NCI-H1694 treated with DMSO at 0.1 percent for 48 hours (cell line): ENCODE data around the gene PAQR6.
A peak's percentile ranks its signal among the peaks of the same experiment; 100 is the strongest.

Experiments used
- DNase-seq: peaks from one replicate; lab custom pipeline; 2025; lab: John Stamatoyannopoulos, UW

The PAQR6 gene

DNA sequence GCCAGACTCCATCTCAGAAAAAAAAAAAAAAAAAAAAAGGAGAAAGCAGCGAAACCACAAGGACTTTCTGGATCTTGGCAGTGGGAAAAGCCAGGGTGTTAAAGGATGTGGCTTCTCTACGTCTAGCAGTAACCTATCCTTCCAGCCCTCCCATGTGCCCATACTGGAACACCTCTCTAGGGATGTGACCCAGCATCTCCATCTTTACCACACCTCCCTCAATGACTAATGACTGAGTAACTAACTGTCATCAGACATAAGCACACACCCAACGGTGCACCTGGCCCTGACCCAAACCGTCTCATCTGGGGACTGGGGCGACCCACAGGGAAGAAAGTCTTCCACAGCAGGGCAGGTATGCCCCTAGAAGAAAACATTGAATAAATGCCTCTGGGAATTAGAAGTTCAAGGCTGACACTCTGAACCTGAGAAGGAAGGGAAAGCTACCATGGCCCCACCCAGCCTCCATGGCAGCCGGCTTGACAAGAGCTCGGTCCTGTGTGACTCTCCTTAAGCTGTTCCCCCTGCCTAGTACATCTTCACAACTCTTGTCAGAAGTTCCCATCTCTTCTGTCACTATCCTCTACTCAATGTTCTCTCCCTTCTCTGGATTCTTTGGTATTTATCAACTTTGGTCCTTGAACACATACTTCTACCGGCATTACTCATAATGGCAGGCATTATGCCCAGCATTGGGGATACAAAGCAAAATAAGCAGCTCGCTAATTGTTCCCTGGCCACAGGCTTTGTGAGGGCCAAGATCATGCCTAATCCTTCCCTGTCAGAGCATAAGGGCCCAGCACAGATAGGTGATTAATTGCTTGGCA lies 14.8 kb upstream of the PAQR6 start:
- DNase-seq = no peak

DNA sequence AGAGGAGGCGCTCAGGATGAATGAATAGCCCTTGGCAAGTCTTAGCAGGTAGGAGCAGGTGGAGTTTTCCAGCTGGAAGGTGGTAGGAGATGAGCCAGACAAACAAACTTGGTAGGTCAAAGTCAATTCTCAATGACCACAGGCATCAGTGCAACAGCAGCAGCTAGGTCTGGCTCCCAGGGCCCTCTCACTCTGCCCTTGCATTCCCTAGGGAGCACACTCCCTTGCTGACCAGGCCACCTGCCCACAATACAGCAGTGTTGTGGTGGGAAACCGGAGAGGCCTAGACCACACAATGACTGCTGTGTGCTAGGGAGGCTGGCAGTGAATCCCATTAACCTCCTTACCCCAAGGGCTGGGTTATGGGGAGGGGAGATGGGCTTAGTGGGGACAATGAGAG lies 13.0 kb upstream of the PAQR6 start:
- DNase-seq = no peak

DNA sequence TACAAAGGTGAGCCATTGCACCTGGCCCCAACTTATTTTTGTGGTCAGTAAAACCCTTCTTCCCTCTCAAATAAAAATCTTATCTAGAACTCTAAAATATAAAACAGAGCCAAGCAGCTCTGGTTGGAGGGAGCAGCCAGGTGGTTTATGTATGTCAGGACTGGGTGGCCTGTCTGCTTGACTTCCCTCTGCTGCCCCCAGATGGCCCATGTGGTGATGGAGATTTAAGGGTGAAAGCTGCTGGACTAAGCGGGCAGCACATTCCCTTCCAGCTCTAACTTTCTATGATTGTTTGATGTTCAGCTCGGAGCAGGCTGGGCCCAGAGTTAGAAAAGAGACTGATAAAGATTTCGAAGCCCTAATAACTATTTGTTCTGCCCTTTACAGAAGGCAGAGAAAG lies 11.9 kb upstream of the PAQR6 start:
- DNase-seq = no peak

GRCh38 chr1:156258859-156259258 lies 11.0 kb upstream of the PAQR6 start:
- no peak for DNase-seq

- DNase-seq = no peak
These were observed 9.9 kb upstream of the PAQR6 start for GRCh38 chr1:156257711-156258110.

GRCh38 chr1:156253634-156254033 lies 5.8 kb upstream of the PAQR6 start:
- no peak for DNase-seq

DNA sequence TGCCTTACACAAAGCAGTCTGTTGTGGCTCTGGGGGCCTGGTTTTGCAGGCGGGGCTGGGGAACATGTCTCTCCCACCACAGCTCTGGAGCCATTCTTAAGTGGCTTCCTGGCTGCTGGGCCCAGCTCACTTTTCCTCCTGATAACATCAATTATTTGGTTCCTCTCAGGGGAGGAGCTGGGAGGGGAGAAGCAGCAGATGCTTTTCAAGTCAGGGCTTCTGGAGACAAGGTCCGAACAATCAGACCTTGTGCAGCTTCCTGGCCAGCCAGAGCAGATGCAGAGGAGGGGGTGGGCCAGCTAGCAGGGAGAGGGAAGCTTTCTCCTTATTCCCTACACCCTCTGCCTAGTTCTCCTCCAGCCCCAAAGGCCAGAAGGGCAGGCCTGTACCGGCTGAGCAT lies 3.7 kb upstream of the PAQR6 start:
- DNase-seq = no peak

GRCh38 chr1:156249593-156249992 lies 1.7 kb upstream of the PAQR6 start:
- no peak for DNase-seq

GRCh38 chr1:156248323-156248683 lies 447 bp upstream of the PAQR6 start:
- no peak for DNase-seq

GRCh38 chr1:156246781-156247459 lies 936 bp downstream of the PAQR6 start:
- no peak for DNase-seq

GRCh38 chr1:156246241-156246780 lies 1.5 kb downstream of the PAQR6 start:
- DNase-seq = no peak

GRCh38 chr1:156245451-156246232 lies 2.2 kb downstream of the PAQR6 start:
- peak; percentile 26 for DNase-seq

DNA sequence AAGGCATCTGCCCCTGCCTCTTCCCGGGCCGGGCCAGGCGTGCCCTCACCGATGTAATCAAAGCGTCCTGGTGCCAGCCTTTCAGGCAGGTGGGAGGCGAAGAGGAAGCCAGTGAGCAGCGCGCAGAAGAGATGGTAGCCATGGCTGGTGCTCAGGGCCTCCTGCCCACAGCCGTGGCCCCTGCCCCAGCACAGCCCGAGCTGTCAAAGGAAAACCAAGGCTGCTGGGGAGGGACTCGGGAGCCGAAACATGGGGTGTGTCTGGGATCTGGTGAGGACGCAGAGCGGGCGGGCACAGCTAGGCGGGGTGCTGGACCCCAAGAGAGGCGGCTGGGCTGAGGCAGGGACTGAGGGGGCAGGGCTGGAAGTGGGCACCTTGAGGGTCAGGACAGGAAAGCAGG lies 3.1 kb downstream of the PAQR6 start:
- no peak for DNase-seq

DNA sequence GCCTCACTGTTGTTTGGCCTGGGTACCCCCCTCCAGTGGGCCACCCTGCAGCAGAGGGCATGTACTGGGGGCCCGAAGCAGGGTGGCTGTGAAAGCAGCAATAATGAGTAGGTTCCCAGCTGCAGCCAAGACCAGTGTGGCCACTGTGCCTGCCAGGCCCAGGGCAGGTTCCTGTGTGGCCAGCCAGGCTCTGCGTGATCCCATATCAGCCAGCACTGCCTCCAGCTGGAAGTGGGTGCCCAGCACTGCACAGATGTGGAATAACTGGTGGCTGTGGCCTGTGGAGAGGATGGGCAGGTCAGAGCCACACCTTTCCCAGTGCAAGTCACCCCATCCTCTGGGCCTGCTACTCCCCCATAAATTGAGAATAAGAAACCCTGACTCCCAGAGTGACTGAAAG lies 3.7 kb downstream of the PAQR6 start:
- DNase-seq = no peak

GRCh38 chr1:156242738-156243137 lies 5.1 kb downstream of the PAQR6 start:
- no peak for DNase-seq

DNA sequence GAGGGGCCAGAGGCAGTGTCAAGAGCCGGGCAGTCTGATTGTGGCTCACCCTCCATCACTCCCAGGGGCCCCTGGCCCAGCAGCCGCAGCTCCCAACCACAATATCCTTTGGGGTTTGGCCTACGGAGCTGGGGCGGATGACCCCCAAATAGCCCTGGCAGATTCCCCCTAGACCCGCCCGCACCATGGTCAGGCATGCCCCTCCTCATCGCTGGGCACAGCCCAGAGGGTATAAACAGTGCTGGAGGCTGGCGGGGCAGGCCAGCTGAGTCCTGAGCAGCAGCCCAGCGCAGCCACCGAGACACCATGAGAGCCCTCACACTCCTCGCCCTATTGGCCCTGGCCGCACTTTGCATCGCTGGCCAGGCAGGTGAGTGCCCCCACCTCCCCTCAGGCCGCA lies 5.9 kb downstream of the PAQR6 start, which contains the start of gene BGLAP:
BGLAP (plus strand) TSS at position 259 of the 400 bp plus-strand sequence; CDS start at position 307, 48 bp downstream.
- DNase-seq = no peak

DNA sequence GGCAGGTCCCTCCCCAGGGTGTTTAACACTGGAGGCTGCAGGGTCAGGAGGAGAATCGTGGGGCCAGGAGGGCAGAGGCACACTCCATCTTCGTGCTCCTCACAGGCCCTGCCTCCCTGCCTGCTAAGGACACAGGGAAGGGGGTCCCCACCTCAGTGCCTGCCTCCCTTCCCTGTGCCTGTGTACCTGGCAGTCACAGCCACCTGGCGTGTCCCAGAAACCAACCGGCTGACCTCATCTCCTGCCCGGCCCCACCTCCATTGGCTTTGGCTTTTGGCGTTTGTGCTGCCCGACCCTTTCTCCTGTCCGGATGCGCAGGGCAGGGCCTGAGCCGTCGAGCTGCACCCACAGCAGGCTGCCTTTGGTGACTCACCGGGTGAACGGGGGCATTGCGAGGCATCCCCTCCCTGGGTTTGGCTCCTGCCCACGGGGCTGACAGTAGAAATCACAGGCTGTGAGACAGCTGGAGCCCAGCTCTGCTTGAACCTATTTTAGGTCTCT lies 6.5 kb downstream of the PAQR6 start:
- DNase-seq = peak; percentile 21

DNA sequence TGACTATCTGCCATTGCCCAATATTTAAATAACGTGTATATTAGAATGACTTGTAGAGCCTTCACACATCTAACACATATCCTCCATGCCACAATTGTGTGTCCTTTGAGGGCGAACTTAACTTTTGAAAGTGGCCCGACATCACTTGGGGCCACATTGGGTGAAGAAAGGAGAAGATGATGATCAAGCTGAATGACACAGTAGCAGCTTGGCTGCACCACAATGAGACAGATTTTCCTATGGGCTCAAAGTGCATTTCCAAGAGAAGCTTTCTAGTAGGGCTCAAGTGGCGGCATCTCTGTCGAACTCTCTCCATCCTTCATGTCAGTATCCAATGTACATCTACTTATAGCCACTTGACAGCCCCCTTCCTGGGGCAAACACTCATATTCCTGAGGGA lies 9.6 kb downstream of the PAQR6 start:
- DNase-seq = no peak

GRCh38 chr1:156236164-156236563 lies 11.7 kb downstream of the PAQR6 start:
- no peak for DNase-seq

DNA sequence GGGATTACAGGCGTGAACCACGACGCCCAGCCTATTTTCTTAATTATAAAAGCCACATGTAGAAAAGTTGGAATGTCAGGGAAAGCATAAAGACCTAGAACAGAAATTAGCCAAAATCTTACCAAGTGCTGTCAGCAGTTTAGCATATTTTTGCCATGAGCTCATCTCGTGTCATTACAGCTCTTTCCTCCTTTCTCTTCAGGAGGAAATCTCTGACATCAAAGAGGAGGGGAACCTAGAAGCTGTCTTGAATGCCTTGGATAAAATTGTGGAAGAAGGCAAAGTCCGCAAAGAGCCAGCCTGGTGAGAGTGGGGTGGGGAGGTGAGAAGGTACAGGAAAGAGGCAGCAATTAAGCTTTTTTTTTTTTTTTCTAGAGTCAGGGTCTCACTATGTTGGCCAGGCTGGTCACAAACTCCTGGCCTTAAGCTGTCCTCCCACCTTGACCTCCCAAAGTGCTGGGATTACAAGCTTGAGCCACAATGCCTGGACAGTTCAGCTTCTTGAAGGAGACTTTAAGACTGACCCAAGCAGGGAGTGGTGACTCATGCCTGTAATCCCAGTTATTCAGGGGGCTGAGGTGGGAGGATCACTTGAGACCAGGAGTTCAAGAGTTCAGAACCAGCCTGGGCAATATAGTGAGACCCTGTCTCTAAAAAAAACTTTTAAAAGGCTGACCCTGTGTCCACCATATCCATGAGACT lies 14.3 kb downstream of the PAQR6 start:
- no peak for DNase-seq

DNA sequence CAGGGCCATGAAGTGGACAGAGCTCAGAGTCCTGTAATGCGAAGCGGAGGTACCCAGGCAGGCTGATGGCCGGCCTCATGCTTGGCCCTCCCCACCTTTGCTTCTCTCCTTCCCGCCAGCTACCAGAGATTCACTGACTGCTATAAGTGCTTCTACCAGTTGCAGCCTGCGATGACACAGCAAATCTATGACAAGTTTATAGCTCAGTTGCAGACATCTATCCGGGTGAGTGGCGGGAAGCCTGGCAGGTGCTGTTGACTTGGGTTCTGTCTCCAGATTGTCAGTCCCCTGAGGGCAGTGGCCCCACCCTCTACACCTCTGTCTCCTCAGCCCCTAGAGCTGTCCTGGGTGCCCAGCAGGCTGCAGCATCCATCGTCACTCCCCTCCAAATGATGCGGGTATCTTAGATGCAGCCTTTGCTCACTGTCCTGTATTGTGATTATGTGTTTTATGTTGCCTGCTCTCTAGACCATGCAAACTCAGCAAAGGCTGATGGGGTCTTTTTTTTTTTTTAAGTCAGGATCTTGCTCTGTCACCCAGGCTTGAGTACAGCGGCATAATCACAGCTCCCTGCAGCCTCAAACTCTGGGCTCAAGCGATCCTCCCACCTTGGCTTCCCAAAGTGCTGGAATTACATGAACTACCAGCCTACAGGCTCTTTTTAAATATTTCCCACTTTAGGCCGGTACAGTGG lies 15.5 kb downstream of the PAQR6 start:
- no peak for DNase-seq
